GOT3 (cell line): ENCODE measurements around the gene SMC6.

Experiments used
- DNase-seq: peaks from one replicate; lab custom pipeline; 2025; ENCODE audit warnings: mixed read lengths; lab: John Stamatoyannopoulos, UW

SMC6 gene

DNA sequence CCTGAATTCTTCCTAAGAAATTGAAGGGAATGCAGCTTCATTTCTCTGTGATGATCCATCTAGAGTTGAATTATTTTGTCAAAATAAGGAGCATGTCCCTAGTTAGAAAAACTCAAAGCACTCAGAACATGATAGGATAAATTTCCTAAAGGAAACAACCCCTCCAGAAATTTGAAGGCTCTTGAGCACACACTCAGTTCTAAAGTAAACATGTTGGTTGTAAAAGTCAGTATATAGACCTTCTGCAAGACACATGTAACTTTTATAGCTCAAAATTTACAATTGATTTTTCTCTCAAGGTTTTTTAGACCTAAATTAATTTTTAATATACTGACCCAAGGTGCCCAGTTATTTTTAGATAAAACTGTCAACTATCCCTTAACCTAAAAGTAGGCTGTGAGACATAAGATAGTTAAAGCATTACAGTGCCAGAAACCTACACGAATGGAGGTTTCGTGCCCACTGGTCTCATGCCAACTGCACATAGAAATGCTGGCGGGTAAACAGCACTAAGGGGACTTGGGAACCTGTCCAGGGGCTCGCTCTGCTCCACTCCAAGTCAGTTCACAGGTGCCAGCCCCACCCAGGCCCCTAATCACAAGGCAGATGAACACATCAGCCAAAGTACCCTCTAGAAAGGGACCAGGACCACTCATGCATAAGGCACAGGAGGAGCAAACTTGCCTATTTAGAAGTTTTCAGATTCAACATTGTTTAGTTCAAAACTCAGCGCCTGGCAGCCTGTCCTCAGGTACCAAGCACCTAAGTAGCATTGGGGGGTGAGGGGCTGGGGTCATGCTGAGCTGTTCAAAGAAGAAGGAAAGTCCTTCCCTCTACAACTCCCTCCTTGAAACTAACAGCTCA is 106.5 kb downstream of the SMC6 start:
- no peak for DNase-seq

DNA sequence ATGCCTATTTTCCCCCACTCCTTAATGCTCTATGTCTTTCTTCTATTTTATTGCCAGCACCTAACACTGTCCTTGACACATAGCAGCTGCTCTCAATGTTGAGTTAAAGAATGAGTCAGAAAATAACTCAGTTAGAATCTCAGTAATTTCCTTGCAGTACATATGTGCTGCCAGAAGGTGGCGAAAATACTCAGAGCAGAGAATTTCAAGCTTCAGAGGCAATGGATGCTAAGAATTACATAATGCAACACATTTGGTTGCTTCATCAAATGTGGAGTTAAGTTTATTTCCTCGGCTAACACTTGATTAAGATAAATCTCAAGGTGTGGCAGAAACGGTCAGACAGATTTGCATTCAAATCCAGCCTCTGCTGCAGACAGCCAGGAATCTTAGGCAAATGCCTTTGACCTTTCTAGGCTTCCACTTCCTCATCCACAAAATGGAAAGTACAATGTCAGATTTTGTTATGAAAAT is 107.5 kb downstream of the SMC6 start:
- DNase-seq = no peak

DNA sequence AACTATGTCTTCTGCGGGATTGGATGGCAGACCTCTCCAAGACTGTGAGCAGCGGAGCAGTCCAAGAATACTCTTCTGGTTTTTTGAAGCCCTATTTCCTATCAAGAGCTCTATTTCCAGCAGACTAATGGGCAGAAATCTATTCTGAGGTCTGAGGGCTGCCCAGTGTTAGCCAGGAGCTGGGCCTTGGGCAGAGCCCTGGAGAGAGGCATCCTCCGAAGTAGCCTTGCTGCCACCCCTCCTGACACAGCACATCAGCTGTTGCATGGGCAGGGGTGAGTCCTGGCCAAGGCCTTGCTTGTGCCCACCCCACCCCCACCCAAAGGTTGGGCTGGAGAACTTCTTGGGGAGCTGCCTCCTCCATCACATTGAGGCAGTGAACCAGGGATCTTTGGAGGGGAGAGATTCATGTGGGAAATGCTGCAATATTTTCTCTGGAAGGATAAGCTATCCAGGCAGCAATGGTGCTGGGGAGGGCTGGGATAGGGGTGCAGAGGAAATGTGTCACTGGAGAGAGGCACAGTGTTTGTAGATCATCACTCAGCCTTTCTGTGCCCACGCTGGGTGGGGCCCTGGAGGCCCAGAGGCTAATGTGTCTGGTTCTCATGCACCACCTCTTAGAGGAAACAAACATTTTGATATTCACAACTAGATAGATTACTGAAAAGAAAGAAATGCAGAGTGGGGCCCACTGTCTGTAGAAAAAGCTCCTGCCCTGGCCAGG is 108.5 kb downstream of the SMC6 start:
- no peak for DNase-seq

DNA sequence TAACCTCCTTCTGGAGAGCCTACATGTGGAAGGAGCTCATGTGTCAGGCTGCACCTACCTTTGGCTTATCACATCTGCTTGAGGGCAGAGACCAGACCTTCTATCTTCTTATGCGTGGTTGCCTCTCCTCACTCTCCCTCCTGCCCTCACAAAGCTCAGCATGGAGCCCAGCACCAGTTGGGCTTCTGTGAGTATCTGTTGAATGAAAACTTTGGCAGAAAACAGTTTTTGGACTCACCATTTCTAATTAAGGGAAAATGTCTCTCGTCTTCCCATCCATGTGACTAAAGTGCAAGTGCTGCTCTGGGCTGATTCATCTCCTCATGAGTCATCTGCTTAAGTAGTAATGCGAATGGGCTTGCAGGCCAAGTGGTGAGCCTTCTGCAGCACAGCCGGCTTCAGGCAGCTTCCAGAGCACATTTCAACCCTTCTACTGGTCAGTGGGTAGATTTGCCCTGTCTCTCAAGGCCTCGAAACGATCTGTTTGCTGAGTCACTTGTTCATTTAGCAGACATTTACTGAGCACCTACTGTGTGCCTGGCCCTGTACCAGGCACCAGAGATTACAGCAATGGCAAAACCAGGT is 110.5 kb downstream of the SMC6 start:
- DNase-seq = peak; percentile 5

DNA sequence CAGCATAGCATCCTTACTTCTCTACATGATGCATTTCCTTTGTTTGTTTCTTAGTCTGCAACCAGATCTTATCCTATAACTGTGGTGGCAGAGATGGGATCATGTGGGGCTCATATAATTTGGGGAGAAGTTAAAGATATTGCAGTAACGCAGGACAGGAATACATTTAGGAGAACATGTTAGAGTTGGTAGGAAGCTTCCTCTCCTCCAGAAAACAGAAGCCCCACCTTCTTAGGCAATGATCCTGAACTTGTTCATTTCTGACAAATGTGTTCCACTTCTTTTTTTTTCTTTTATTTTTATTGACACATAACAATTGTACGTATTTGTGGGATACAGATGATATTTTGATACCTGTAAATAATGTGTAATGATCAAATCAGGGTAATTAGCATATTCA is 113.2 kb downstream of the SMC6 start:
- DNase-seq = no peak

DNA sequence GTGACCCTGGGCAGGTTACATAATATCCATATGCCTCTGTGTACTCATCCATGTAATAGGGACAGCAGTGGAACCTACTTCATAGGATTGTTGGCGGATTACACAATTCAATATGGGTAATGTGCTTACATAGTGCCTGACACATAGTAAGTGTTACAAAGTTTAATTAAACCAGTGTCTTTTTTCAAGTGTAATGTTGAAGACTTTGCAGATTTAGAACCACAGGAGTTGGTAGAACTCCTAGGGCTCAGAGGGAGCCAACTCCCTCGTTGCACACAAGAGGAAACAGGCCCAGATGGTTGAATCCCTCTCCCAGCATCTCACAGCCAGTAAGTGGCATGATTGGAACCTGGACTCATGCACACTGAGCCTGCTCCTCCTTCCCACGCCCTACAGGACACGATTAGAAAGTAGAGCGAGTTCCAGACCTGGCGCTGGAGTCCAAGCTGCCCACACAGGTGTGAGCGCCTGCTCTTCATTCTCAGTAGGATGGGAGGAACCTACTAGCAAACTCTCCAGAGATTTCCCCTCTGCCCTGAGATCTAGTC is 115.3 kb downstream of the SMC6 start:
- no peak for DNase-seq

DNA sequence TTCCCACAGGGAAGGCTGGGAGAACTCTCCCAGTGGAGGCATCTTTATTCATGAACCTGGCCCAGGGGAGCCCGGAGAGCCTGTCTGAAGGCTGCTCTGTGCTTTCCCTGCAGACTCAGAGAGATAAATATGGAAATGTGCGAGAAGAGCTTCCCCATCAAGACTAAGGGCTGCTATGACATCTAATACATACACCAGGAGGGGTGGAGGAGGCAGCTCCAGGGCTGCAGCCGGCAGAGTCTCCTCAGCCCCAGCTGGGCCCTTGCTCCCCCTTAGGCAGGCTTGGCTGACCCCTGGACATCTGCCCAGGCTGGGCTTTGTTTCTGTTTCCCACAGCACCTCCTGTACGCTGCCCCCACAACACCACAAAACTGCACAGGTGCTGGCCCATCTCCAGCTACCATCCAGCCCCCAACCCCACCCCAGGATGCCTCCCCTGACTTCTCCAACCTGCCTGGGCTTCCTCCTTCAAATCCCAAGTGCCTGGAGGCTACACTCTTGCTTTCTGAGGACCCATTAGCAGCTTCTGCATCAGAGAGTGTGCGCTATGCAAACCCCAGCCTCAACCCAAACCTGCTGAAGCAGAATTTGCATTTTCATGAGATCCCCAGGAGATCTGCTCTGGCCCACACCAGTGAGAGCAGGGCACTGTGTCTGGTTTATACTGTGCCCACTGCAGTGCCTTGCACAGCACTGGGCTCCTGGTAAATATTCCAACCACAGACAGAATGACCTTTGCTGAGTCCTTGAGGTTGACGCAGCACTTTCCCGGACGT is 116.3 kb downstream of the SMC6 start:
- no peak for DNase-seq

DNA sequence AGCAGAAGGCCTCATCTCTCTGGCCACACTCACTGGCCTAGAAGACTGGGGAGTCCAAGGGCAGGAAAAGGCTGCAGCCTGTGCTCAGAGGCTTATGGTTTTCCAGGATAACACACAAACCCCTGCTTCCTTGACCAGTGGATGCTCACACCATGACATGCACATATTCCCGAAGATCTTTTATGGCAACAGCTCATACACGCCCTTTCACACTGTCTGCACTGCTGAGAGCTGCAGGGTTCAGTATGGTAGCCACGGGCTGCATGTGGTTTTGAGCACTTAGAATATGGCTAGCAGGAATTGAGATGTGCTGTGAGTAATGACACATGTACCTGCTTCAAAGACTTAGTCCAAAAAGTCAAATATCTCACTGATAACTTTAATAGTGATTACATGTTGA is 117.4 kb downstream of the SMC6 start:
- DNase-seq = no peak

DNA sequence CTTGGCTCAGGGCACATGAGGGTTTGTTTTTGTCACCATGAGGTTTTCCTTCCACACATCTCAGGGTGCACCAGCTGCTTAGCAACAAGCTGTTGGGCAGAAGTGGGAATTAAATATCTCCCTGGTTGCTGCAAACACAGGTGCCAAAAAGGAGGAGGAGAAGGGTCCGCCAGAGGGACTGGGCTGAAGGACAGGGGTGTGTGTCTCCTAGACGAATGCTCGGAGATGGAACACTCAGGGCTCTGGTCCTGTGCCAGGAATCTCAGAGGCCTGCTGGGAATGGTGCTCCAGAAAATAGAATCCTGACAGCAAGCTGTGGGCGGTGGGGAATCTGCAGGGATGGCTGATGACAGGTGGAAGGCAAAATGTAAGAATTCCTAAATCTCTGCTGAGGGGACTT is 118.6 kb downstream of the SMC6 start:
- no peak for DNase-seq

DNA sequence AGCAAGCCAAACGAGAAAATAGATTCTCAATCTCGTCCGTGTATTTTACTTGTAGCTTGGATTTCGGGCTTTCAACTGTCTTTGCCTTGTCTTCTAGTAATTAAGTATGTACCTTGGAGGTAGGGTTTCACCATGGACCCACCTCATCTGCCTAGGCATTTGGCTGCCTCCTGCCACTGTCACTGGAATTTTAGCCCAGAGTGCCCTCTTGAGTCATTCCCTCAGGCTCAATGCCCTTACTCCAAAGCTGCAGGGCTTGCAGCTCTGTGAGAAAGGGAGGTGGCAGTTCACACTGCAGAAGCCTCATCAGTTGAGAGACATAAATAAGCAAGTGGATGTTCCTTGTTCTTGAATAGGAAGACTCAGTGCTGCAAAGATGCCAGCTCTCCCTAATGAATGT is 123.5 kb downstream of the SMC6 start:
- DNase-seq = no peak

DNA sequence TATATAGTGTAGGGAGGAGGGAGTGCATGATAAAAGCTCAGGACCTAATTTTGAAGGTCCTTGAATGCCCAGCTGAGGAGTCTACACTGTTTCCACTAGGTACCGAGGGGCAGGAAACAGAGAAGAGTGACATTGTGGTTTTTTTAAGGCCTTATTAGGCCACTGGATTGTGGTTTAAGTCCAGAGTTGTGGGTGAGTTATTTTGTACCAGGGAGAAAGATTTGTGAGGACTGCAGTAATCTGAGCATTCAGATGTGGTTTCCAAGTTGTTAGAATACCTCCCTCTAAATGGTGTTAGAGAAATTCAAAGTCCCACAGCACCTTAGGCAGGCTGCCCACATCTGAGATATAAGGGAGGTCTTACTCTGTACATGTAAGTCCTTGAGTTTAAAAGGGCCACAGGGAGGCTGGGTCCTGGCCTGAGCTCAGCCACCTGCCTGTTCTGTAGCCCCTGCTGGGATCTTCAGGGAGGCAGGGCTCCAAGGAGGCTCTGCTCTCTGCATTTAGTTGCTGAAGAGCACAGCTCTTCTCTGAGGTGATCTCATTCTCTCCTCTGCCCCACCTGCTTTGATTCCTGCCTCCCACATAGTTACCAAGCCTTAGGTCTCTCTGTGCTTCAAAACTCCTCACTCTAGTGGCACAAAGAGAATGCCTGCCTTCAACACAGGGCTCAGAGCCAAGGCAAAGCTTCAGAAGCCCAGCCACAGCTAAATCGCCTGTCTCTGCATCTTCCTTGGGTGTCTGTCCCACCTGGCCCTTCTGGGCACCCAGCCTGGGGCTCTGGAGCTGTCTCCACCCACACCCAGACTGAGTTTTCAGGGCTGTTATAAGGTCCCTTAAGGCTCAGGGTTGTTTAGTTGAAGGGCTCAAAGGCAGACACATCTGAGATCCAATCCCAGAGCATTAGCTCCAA is 125.0 kb downstream of the SMC6 start:
- DNase-seq = no peak

DNA sequence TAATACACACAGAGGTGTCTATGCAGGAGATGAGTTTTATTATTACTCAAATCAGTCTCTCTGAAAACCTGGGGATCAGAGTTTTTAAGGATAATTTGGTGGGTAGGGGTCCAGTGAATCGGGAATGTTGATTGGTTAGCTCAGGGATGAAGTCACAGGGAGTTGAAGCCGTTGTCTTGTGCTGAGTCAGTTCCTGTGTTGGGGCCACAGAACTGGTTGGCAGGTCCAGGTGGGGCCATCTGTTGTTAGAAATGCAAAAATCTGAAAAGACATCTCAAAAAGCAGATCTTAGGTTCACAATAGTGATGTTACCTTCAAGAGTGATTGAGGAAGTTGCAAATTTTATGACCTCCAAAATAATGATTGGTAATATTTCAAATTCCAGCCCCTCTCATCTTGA is 126.2 kb downstream of the SMC6 start:
- DNase-seq = no peak

DNA sequence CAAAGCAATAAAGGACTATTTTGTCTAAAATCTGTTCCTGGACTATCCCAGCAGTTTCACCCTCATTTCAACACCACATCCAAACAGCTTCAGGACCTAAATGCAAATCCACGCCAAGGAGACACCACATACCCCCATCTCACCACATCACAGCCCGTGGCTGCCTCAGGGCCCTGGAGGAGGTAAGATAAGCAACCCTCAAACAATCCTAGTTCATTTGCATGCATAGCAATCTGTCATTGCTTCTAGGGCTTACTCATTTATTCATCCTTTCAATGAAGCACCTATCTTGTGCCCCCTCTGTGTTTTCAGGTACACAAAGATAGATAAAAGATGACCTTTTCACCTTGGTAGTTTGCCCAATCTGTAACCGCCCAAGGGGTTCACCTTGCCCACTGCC is 126.6 kb downstream of the SMC6 start:
- DNase-seq = no peak

DNA sequence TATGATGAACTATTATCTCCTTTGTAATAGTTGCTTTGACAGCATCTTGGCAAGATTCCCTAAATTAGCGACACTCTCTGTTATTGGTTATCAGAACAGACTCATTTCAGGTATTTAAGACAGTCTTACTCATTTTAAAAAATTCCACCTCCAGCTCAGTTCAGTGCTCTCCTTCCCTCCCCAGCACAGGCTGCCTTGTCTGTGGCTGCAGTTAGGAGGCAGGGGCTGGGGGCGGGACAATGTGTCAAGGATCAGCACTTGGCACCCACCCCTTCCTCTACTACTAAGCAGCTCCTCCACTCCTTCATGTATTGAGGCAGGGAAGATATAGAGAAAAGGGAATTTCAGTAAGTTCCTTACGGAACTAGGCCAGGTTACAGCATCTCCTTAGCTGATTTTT is 128.2 kb downstream of the SMC6 start:
- no peak for DNase-seq

DNA sequence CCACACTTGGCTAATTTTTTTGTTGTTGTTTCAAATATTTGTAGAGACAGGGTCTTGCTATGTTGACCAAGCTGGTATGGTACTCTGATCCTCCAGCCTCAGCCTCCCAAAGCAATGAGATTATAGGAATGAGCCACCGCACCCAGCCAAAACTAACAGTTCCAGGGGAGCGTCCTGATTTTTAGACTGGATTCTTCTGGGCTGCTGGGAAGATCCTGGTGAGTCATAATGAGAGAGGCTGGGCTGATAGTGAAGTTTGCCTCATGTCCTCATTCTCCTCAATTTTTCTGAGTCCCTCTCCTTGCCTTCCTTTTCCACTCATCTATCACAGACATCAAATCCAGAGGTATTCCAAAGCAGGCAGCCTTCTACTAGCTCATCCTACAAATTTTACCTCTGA is 131.8 kb downstream of the SMC6 start:
- DNase-seq = no peak

DNA sequence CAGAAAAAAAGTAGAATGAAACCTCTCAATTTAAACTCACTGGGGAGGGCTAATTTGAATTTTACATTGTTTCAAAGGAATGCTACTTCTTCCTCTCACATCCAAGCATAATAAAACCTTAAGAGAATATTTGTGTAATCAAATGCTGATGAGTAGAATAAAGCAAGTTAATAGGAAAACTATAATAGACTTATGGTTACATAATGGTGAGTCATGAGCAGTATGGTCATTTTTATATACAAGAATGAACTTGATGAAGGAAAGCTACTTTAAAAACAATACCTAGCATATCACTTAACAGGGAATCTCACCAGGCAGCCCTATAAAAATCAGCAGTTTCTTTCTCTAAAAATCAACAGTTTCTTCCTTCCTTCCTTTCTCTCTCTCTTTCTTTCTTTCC is 132.8 kb downstream of the SMC6 start:
- no peak for DNase-seq

DNA sequence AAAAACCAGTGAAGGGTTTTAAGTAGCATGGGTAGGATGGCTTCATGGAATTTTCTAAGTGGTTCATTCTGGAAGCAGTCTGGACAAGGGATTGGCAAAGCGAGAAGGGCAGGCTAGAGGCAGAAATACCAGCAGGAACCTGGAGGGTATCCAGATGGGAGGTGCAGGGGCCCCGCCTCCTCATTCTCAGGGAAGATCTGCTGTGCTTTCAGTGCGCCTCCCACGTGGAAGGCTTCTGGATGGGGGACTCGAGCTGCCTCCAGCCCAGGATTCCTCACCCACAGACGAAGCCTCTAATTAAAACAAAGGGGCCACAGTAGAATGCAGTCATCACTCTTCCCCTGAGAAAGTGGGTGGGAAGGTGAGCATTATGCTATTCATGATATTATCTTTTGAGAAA is 133.3 kb downstream of the SMC6 start:
- no peak for DNase-seq

DNA sequence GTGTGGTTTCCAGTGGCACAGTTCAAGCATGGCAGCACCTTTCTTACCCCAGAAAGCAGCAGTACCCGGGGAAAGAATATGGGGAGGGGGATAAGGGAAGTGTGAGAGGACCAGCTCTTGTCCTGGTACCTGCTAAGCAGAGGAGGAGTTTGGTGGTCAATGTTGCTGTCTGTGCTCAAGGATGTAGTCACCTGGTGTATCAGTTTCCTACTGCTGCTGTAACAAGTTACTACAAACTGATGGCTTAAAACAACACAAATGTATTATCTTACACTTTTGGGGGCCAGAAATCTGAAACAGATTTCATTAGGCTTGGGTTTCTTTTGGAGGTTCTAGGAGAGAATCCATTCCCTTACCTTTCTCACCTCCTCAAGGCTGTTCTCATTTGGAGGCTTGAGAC is 135.7 kb downstream of the SMC6 start:
- no peak for DNase-seq

DNA sequence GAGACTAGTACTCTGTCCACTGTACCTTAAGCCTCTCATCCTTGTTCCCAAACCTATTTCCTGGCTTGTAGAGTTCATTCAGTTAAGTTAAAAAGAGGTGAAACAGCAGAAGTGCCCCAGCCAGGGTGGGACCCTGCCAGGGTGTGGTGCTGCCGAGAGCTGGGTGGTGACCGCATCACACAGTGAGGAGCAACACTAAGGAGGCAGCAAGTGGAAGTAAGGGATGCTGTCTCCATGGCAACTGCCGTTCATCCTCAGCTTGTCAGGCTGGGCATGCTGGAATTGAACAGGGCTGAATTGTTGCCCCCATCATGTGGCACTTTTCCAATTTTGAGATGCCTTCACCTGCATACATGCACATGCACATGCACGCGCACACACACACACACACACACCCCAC is 136.1 kb downstream of the SMC6 start:
- no peak for DNase-seq

DNA sequence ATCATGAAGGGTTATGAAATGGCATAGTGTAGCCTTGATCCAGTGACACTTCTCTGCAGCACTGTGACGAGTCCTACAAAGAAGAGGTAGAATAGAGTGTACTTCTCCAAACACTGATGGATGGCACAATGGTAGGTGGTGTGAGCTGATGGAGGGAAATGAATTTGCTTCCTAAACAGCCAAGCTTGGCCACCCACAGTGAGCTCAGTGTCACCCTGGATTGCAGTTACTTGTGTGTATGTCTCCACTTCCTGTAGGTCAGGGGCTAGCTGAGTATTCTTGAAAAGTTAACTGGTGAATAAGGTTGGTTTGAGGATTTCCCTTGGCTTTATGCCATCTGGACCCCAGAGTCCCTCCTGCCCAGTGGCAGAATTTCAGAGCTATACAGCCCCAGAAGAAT is 137.2 kb downstream of the SMC6 start:
- DNase-seq = no peak
